H1 (cell line): ENCODE results near the gene TMEM163. TPM values are rescaled to one million over a fixed set of nuclear protein-coding genes. Genes with fewer than 3 reads are reported as not detected.

ENCODE experiments used
- CTCF ChIA-PET: fragments of 300-600 bp; sonication (Branson Sonifier 250); formaldehyde crosslinking; loops from one replicate; lab custom pipeline; 2021; ENCODE audit not compliant: partially characterized antibody; lab: Charles Lee
- POLR2A ChIA-PET: fragments of 300-600 bp; sonication (Branson Sonifier 250); formaldehyde crosslinking; loops from one replicate; lab custom pipeline; 2021; ENCODE audit warnings: inconsistent platforms; ENCODE audit not compliant: partially characterized antibody; lab: Charles Lee
- DNase-seq, 2 experiments: peaks; one replicate each; pipeline versions ENCODE4 v3.0.0 to v3.0.0-alpha.2; 2010 to 2022; ENCODE audit warnings: low spot score in 2 of 2, low read depth in 1 of 2, mixed read lengths in 1 of 2
- FAIRE-seq: peaks from 2 replicates; lab custom pipeline; 2011; peaks lifted over from hg19 to GRCh38; lab: Jason Lieb, UNC
- H2AFZ ChIP-seq: 2 replicates; pipeline ENCODE4 v1.8.1; 2012; ENCODE audit warnings: low read length, inconsistent platforms
- H2AK5ac ChIP-seq: 2 replicates; pipeline ENCODE4 v1.6.1; 2013; ENCODE audit warnings: low read depth, low read length
- H2BK120ac ChIP-seq: replicated peaks from 2 replicates; pipeline ENCODE3; 2013; ENCODE audit warnings: low read depth, low read length, inconsistent platforms
- H2BK12ac ChIP-seq: 2 replicates; pipeline ENCODE4 v1.6.1; 2013; ENCODE audit warnings: low read depth, low read length
- H2BK15ac ChIP-seq: 2 replicates; pipeline ENCODE4 v1.6.1; 2013; ENCODE audit warnings: low read length
- H2BK20ac ChIP-seq: 2 replicates; pipeline ENCODE4 v1.6.1; 2013; ENCODE audit warnings: low read length
- H2BK5ac ChIP-seq: 2 replicates; pipeline ENCODE4 v1.6.1; 2013; ENCODE audit warnings: low read depth, low read length
- H3K14ac ChIP-seq: 2 replicates; pipeline ENCODE4 v1.6.1; 2013; ENCODE audit warnings: inconsistent platforms; ENCODE audit not compliant: insufficient read length
- H3K18ac ChIP-seq: 2 replicates; pipeline ENCODE4 v1.6.1; 2013; ENCODE audit warnings: low read length; ENCODE audit errors: extremely low read depth
- H3K23ac ChIP-seq: 2 replicates; pipeline ENCODE4 v1.6.1; 2013; ENCODE audit warnings: inconsistent platforms; ENCODE audit not compliant: insufficient read length
- H3K23me2 ChIP-seq: 2 replicates; pipeline ENCODE4 v1.6.1; 2013; ENCODE audit warnings: low read depth, low read length
- H3K27ac ChIP-seq: 2 replicates; pipeline ENCODE4 v1.6.1; 2011; ENCODE audit warnings: low read depth, low read length, inconsistent platforms
- H3K27me3 ChIP-seq, 4 experiments: replicated peaks in 1 of 4; 1 replicate in 1 of 4; 2 replicates in 3 of 4; pipeline versions ENCODE4 v1.6.1 to v1.8.1; 2011 to 2013; ENCODE audit warnings: low read length in 3 of 4, mild to moderate bottlenecking in 3 of 4, inconsistent platforms in 2 of 4, mixed read lengths in 2 of 4, moderate library complexity in 1 of 4; ENCODE audit not compliant: control insufficient read depth in 3 of 4, insufficient read depth in 3 of 4; ENCODE audit errors: extremely low read depth in 1 of 4
- H3K36me3 ChIP-seq, 4 experiments: 2 replicates each; pipeline versions ENCODE4 v1.6.1 to v1.8.1; 2011 to 2013; ENCODE audit warnings: mild to moderate bottlenecking in 4 of 4, low read length in 3 of 4, moderate library complexity in 2 of 4, control low read depth in 1 of 4, inconsistent platforms in 1 of 4; ENCODE audit not compliant: insufficient read depth in 4 of 4, control insufficient read depth in 2 of 4
- H3K4ac ChIP-seq: replicated peaks from 2 replicates; pipeline ENCODE3; 2013; ENCODE audit warnings: low read length, low read depth, mixed read lengths, inconsistent platforms; ENCODE audit not compliant: insufficient read length
- H3K4me1 ChIP-seq, 4 experiments: replicated peaks in 1 of 4; 1 replicate in 1 of 4; 2 replicates in 3 of 4; pipeline versions ENCODE4 v1.6.1 to v1.8.1; 2011 to 2013; ENCODE audit warnings: low read length in 3 of 4, inconsistent platforms in 2 of 4, mixed read lengths in 1 of 4; ENCODE audit not compliant: insufficient read depth in 4 of 4, control insufficient read depth in 3 of 4
- H3K4me2 ChIP-seq, 2 experiments: 2 replicates each; pipeline versions ENCODE4 v1.6.1 to v1.8.1; 2011 to 2013; ENCODE audit warnings: low read depth in 2 of 2, low read length in 2 of 2, control low read depth in 1 of 2, inconsistent platforms in 1 of 2, mild to moderate bottlenecking in 1 of 2; ENCODE audit not compliant: insufficient read depth in 1 of 2
- H3K4me3 ChIP-seq, 4 experiments: fragments of 200-600, 300-600 bp in 1 of 4; sonication (generic), shearing (Covaris generic), sonication (Bioruptor Twin) in 1 of 4; 2 replicates each; pipeline versions ENCODE4 v1.5.1 to v1.8.1; 2011 to 2016; ENCODE audit warnings: low read length in 4 of 4, low read depth in 3 of 4, control low read depth in 2 of 4, inconsistent platforms in 2 of 4, mild to moderate bottlenecking in 2 of 4, mixed read lengths in 1 of 4, moderate library complexity in 1 of 4; ENCODE audit not compliant: insufficient read depth in 2 of 4; ENCODE audit errors: extremely low read depth in 1 of 4
- H3K56ac ChIP-seq: replicated peaks from 2 replicates; pipeline ENCODE3; 2013; ENCODE audit warnings: low read depth, mild to moderate bottlenecking, mixed read lengths, low read length, inconsistent platforms; ENCODE audit not compliant: insufficient read length
- H3K79me1 ChIP-seq: 2 replicates; pipeline ENCODE4 v1.6.1; 2013; ENCODE audit warnings: low read depth, low read length, control low read depth
- H3K79me2 ChIP-seq, 2 experiments: 2 replicates each; pipeline versions ENCODE4 v1.6.1 to v1.8.1; 2012 to 2013; ENCODE audit warnings: low read length in 2 of 2, mild to moderate bottlenecking in 2 of 2, inconsistent platforms in 1 of 2; ENCODE audit not compliant: insufficient read depth in 2 of 2, control insufficient read depth in 1 of 2
- H3K9ac ChIP-seq, 4 experiments: replicated peaks in 1 of 4; 1 replicate in 1 of 4; 2 replicates in 3 of 4; pipeline versions ENCODE4 v1.6.1 to v1.8.1; 2011 to 2013; ENCODE audit warnings: low read depth in 3 of 4, low read length in 3 of 4, control low read depth in 2 of 4, mild to moderate bottlenecking in 2 of 4, moderate library complexity in 2 of 4, inconsistent platforms in 1 of 4; ENCODE audit errors: extremely low read depth in 1 of 4
- H3K9me3 ChIP-seq, 2 experiments: 2 replicates each; pipeline versions ENCODE4 v1.6.1 to v1.8.1; 2012 to 2013; ENCODE audit warnings: mild to moderate bottlenecking in 2 of 2, moderate library complexity in 2 of 2, control low read depth in 1 of 2, inconsistent platforms in 1 of 2, low read depth in 1 of 2, low read length in 1 of 2, mixed read lengths in 1 of 2; ENCODE audit not compliant: insufficient read depth in 2 of 2
- H4K20me1 ChIP-seq, 2 experiments: replicated peaks in 1 of 2; 2 replicates each; pipeline versions ENCODE3 to v1.8.1; 2011 to 2013; ENCODE audit warnings: inconsistent platforms in 2 of 2, low read length in 2 of 2, mild to moderate bottlenecking in 1 of 2; ENCODE audit not compliant: insufficient read depth in 2 of 2, control insufficient read depth in 1 of 2
- H4K5ac ChIP-seq: 2 replicates; pipeline ENCODE4 v1.6.1; 2013; ENCODE audit warnings: low read length, low read depth, mixed read lengths, inconsistent platforms; ENCODE audit not compliant: insufficient read length
- H4K8ac ChIP-seq: 2 replicates; pipeline ENCODE4 v1.8.0; 2013; ENCODE audit warnings: mild to moderate bottlenecking, moderate library complexity, low read length, inconsistent platforms; ENCODE audit not compliant: insufficient read depth; ENCODE audit errors: extremely low read depth
- H4K91ac ChIP-seq: replicated peaks from 2 replicates; pipeline ENCODE3; 2013; ENCODE audit warnings: low read length, mixed read lengths, inconsistent platforms; ENCODE audit not compliant: insufficient read length
- CBX8 ChIP-seq: fragments of 300-800, 300-1000 bp; sonication (generic); IDR thresholded peaks from 2 replicates; pipeline ENCODE4 v1.7.1; 2016; ENCODE audit warnings: low read depth, low read length, borderline replicate concordance
- HDAC6 ChIP-seq: IDR thresholded peaks from one replicate; pipeline ENCODE4 v1.7.1; 2012; ENCODE audit warnings: low read depth, mild to moderate bottlenecking, inconsistent platforms, low read length, moderate library complexity
- KDM1A ChIP-seq: fragments of 200-600, 300-600 bp; sonication (generic); IDR thresholded peaks from 2 replicates; pipeline ENCODE4 v1.7.1; 2016; ENCODE audit warnings: mild to moderate bottlenecking, low read length, borderline replicate concordance
- MAFK ChIP-seq: IDR thresholded peaks from 2 replicates; pipeline ENCODE4 v1.6.1; 2012; ENCODE audit warnings: low read depth, mild to moderate bottlenecking, improper control_type of control experiment, low read length
- POLR2AphosphoS5 ChIP-seq: IDR thresholded peaks from 2 replicates; pipeline ENCODE4 v1.6.1; 2011; ENCODE audit warnings: low read depth, low read length
- ZNF274 ChIP-seq: IDR thresholded peaks from 2 replicates; pipeline ENCODE4 v1.7.0; 2012; ENCODE audit warnings: low read length, borderline replicate concordance; ENCODE audit errors: extremely low read depth
- WGBS, 2 experiments: shearing (Covaris generic) in 1 of 2; methylation state at CpG; one replicate each; pipeline versions ENCODE4 v1.1.6 to v1.1.7; 2013 to 2015; ENCODE audit warnings: low lambda C conversion rate in 2 of 2, mixed read lengths in 2 of 2, inconsistent platforms in 1 of 2, low coverage in 1 of 2, missing lambda C conversion rate in 1 of 2; ENCODE audit not compliant: insufficient replicate concordance in 2 of 2, insufficient coverage in 1 of 2, insufficient read length in 1 of 2; ENCODE audit errors: extremely low coverage in 1 of 2, missing lambda C conversion rate in 1 of 2; 5-methylcytosine and 5-hydroxymethylcytosine counted together
- polyA plus RNA-seq, 7 experiments: library from polyadenylated mRNA; depleted of rRNA in 3 of 7; stranded (reverse) in 5 of 7; unstranded in 2 of 7; fragments of >200 nt in 5 of 7; fragments of 200-250 nt in 2 of 7; gene quantifications; 1 replicate in 5 of 7; 2 replicates in 1 of 7; 4 replicates in 1 of 7; pipeline versions ENCODE4 v1.2.1 to v1.2.3, GENCODE V29; 2011 to 2013; ENCODE audit warnings: missing spikeins in 2 of 7, mixed read lengths in 2 of 7
- total RNA-seq: library from RNA; stranded (reverse); fragmentation: NEBNext Ultra II Directional; extraction: Animal tissue kit (Norgen Biotek cat#: 25700); gene quantifications from 2 replicates; pipeline ENCODE4 v1.2.1, GENCODE V29; 2021

TMEM163 gene
- total and polyA plus RNA-seq, 2 of the 8 experiments (the other 6 are each of a cell fraction or from before 2014, with no cell fraction given): 2.8 to 3.2 TPM

GRCh38 chr2:134443814-134444480 lies 274.9 kb downstream of the TMEM163 start:
- Histone ChIP-seq H2BK20ac (no peak overlapping the region), H3K9ac (no peak overlapping the region), H4K91ac (no peak overlapping the region), H3K4me2 (no peak overlapping the region), H3K27me3 (no peaks in the 10 kb centered on the region), H2BK120ac (no peak overlapping the region), H3K79me2 (no peaks in the 10 kb centered on the region), H4K5ac (no peak overlapping the region), H3K4me3 (no peak overlapping the region), H2AFZ (no peak overlapping the region), H3K27ac (no peak overlapping the region), H3K56ac (no peak overlapping the region), H2BK15ac (no peak overlapping the region), H3K23ac (no peak overlapping the region), H3K9me3 (no peaks in the 10 kb centered on the region), H3K4me1 (no peaks in the 10 kb centered on the region; a peak in 1 of 7 replicates), H2BK5ac (no peak overlapping the region), H2AK5ac (no peak overlapping the region), H4K20me1 (peaks cover 0 to 1% of the 10 kb centered on the region in 2 experiments), H3K36me3 (no peaks in the 10 kb centered on the region; a peak in 1 of 8 replicates), H3K79me1 (no peaks in the 10 kb centered on the region), H2BK12ac (no peak overlapping the region), H3K4ac (no peak overlapping the region), H3K14ac (no peak overlapping the region), H4K8ac (no peak overlapping the region), H3K23me2 (peaks cover 2% of the 10 kb centered on the region; the same call in 1 of the 2 replicates), H3K18ac (no peak overlapping the region)
- 93% methylated on average over 11 of the region's 11 CpGs; no CpG with 5 or more reads in 1 of the 2 experiments for WGBS, 2 experiments
- DNase-seq: no peak
- POLR2A ChIA-PET: no interaction called here
- FAIRE-seq: no peak
- CTCF ChIA-PET: interaction anchor here (0.7 to 10.9 kb wide), 3 partner anchors 5 to 25 kb away, joined by 3 to 132 read pairs (median 3); no protein-coding TSS in a partner anchor
- TF ChIP-seq CBX8: no peak
- no peak for TF ChIP-seq ZNF274
- no peak for TF ChIP-seq MAFK
- TF ChIP-seq HDAC6: no peak
- TF ChIP-seq POLR2AphosphoS5: no peak
- TF ChIP-seq KDM1A: no peak
